ENCODE data around the gene PPFIA1. TPM values are rescaled to one million over a fixed set of nuclear protein-coding genes. Genes with fewer than 3 reads are reported as not detected.

The PPFIA1 gene
- total RNA-seq, 1 donor: 69.5 TPM

- DNase-seq (ENCODE audit: low read depth): peak; percentile 72
- H3K4me3 ChIP-seq (ENCODE audit: low read depth, low read length): no peak overlapping the region
- no peak for TF ChIP-seq CTCF (IDR thresholded peaks at IDR 0.05; ENCODE audit: insufficient read depth, low read depth, low read length)
These were observed 62.8 kb downstream of the PPFIA1 start for GRCh38 chr11:70333261-70333660.

- no peak for DNase-seq (ENCODE audit: low read depth)
- no peak for TF ChIP-seq CTCF (IDR thresholded peaks at IDR 0.05; ENCODE audit: insufficient read depth, low read depth, low read length)
- no peak overlapping the region for H3K4me3 ChIP-seq (ENCODE audit: low read depth, low read length)
These were observed 64.0 kb downstream of the PPFIA1 start for GRCh38 chr11:70334351-70334995.

GRCh38 chr11:70335511-70335910, 65.0 kb downstream of the PPFIA1 start:
- no peak for TF ChIP-seq CTCF (IDR thresholded peaks at IDR 0.05; ENCODE audit: insufficient read depth, low read depth, low read length)
- DNase-seq (ENCODE audit: low read depth): peak; percentile 21
- H3K4me3 ChIP-seq (ENCODE audit: low read depth, low read length): no peak overlapping the region

- TF ChIP-seq CTCF (IDR thresholded peaks at IDR 0.05; ENCODE audit: insufficient read depth, low read depth, low read length): no peak
These were observed 68.1 kb downstream of the PPFIA1 start for GRCh38 chr11:70338594-70338993.

GRCh38 chr11:70339066-70339465, 68.6 kb downstream of the PPFIA1 start:
- DNase-seq (ENCODE audit: low read depth): no peak
- no peak for TF ChIP-seq CTCF (IDR thresholded peaks at IDR 0.05; ENCODE audit: insufficient read depth, low read depth, low read length)
- no peak overlapping the region for H3K4me3 ChIP-seq (ENCODE audit: low read depth, low read length)

More at GRCh38 chr11:70338594-70338993, 68.1 kb downstream of the PPFIA1 start:
- H3K4me3 ChIP-seq (ENCODE audit: low read depth, low read length): no peak overlapping the region
- DNase-seq (ENCODE audit: low read depth): no peak

- no peak overlapping the region for H3K4me3 ChIP-seq (ENCODE audit: low read depth, low read length)
- no peak for TF ChIP-seq CTCF (IDR thresholded peaks at IDR 0.05; ENCODE audit: insufficient read depth, low read depth, low read length)
- no peak for DNase-seq (ENCODE audit: low read depth)
These were observed 71.5 kb downstream of the PPFIA1 start for GRCh38 chr11:70341881-70342429.

- no peak overlapping the region for H3K4me3 ChIP-seq (ENCODE audit: low read depth, low read length)
- DNase-seq (ENCODE audit: low read depth): no peak
- no peak for TF ChIP-seq CTCF (IDR thresholded peaks at IDR 0.05; ENCODE audit: insufficient read depth, low read depth, low read length)
These were observed 73.1 kb downstream of the PPFIA1 start for GRCh38 chr11:70343636-70344035.
